Stimulated activated CD4-positive, alpha-beta T cell treated with anti-CD3 and anti-CD28 coated beads, Interleukin-15, amount 100 ng/mL, for 24 hours (primary cell): Measurements from ENCODE around the gene HYLS1.
"Not testable (repeated sequence)": the region's sequence is repeated elsewhere in the genome, so short reads cannot be mapped to it uniquely, and the experiment has no call there.

Experiments
- DNase-seq: peaks from one replicate; pipeline ENCODE4 v3.0.0-alpha.2; 2020

Gene HYLS1

GRCh38 chr11:125887373-125888324, at the start of gene HYLS1:
Gene HYLS1, plus strand, starts transcription at chr11:125887668. Its CDS starts 11,701 bp downstream, at chr11:125899369.
- DNase-seq: peak; percentile 97

GRCh38 chr11:125842321-125842948, 45.0 kb upstream of the HYLS1 start:
- DNase-seq: no peak

GRCh38 chr11:125846188-125846587, 41.3 kb upstream of the HYLS1 start:
- DNase-seq: no peak

GRCh38 chr11:125857670-125858069, 29.8 kb upstream of the HYLS1 start:
- DNase-seq: not testable (repeated sequence)

GRCh38 chr11:125862786-125863185, 24.7 kb upstream of the HYLS1 start:
- DNase-seq: not testable (repeated sequence)

- not testable (repeated sequence) for DNase-seq
Observed at GRCh38 chr11:125865354-125865753, 22.1 kb upstream of the HYLS1 start.

- no peak for DNase-seq
Observed at GRCh38 chr11:125869521-125869920, 17.9 kb upstream of the HYLS1 start.

- DNase-seq: peak; percentile 47
Observed at GRCh38 chr11:125871391-125872137, 15.9 kb upstream of the HYLS1 start.

- no peak for DNase-seq
Observed at GRCh38 chr11:125872138-125872491, 15.4 kb upstream of the HYLS1 start.

- no peak for DNase-seq
Observed at GRCh38 chr11:125873881-125874555, 13.4 kb upstream of the HYLS1 start.

GRCh38 chr11:125874556-125875124, 12.8 kb upstream of the HYLS1 start:
- DNase-seq: peak; percentile 66

GRCh38 chr11:125881291-125881690, 6.2 kb upstream of the HYLS1 start:
- DNase-seq: no peak

- DNase-seq: no peak
Observed at GRCh38 chr11:125883375-125883774, 4.1 kb upstream of the HYLS1 start.

- peak; percentile 55 for DNase-seq
Observed at GRCh38 chr11:125886997-125887372, 483 bp upstream of the HYLS1 start.

GRCh38 chr11:125890447-125891100, 3.1 kb downstream of the HYLS1 start:
- no peak for DNase-seq

GRCh38 chr11:125892071-125892470, 4.6 kb downstream of the HYLS1 start:
- no peak for DNase-seq

GRCh38 chr11:125892994-125893393, 5.5 kb downstream of the HYLS1 start:
- no peak for DNase-seq

GRCh38 chr11:125901872-125902271, 14.4 kb downstream of the HYLS1 start:
- DNase-seq: no peak

GRCh38 chr11:125902277-125902926, 14.9 kb downstream of the HYLS1 start:
- DNase-seq: no peak

GRCh38 chr11:125902927-125903710, 15.7 kb downstream of the HYLS1 start, which contains the start of gene PUS3:
Gene PUS3, minus strand, starts transcription at chr11:125903206. Its CDS starts 6,922 bp downstream, at chr11:125896284.
- peak; percentile 94 for DNase-seq
